Anterior cingulate cortex (tissue), 58 donors: ENCODE results near the gene OPN1SW.

Experiments
- DNase-seq, 58 donors: peaks; one replicate each; lab custom pipeline; 2025; lab: John Stamatoyannopoulos, UW

OPN1SW gene

DNA sequence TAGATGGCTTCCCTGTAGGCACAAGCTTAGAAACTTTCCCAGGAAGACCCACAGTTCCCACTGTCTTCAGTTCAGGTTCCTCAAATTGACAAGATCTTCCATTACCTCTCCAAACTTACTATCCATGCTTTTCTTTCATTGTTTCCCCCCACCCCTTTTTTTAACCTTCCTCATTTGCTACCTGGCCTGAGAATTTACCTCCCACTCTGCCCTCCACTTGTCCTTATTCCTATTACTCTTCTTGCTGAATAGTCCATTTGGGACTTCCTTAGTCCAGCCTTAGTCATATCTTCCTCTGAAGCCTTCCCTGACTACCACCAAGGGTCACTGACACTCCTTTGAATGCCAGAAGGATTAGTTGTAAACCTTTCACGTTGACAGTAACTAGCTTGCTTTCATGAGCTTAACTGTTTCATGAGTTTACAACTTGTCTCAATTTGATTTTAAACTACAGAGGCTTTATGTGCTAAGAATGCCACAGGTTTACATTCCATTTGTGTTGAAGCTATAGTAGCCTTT, 37.7 kb downstream of the OPN1SW start:
- no peak for DNase-seq

DNA sequence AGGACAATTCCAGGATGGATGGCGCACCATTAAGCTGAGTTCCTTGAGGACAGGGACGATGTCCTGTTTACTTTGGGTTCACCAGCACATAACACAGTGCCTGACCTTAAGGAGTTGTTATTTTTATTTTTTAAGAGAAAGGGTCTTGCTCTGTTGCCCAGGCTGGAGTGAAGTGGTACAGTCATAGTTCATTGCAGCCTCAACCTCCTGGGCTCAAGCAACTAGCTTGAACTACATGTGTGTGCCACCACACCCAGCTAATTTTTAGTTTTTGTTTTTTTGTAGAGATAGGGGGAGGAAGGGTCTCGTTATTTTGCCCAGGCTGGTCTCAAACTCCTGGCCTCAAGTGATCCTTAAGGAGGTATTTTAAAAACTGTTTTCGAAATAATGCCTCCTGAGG, 38.2 kb downstream of the OPN1SW start:
- no peak for DNase-seq

DNA sequence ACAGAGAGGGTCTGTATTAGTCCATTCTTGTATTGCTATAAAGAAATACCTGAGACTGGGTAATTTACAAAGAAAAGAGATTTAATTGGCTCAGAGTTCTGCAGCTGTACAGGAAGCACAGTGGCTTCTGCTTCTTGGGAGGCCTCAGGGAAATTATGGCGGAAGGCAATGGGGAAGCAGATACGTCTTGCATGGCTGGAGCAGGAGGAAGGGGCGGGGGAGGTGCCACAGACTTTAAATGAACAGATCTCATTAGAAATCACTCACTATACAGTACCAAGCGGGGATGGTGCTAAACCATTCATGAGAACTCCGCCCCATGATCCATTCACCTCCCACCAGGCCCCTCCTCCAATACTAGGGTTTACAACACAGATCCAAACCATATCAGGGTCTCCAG, 40.2 kb downstream of the OPN1SW start:
- no peak for DNase-seq

DNA sequence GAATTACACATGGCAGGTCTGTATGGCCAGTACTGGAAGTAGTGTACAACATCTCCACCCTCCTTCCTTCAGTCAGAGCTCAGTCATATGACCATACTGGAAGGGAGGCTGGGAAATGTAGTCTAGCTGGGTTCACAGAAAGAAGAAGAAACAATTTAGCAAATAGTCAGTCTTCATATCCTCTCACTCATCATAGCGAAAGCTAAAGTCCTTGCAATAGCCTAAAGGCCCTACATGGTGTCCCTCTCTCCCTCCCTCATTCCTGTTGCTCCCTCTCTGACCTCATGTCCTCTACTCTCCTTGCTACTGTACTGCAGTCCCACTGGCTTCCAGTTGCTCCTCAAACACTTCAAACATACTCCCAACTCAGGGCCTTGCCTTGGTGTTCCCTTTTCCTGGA, 40.7 kb downstream of the OPN1SW start:
- no peak for DNase-seq

DNA sequence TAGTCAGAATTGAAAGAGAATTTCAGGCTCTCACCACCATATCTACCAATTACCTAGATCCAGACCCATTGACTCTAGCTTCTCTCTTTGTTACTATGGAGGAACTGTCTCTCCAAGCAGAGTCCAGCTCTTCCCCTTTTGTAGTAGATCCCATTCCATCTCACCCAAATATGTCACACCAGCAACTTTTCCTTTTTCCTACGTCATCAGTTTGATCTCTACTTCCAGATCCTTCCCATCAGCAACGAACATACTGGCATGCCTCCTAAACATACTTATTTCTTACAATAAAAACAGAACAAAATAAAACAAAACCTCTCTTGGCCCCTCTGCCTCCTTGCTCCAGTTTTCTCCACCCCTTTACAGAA, 42.3 kb downstream of the OPN1SW start:
- DNase-seq: no peak

DNA sequence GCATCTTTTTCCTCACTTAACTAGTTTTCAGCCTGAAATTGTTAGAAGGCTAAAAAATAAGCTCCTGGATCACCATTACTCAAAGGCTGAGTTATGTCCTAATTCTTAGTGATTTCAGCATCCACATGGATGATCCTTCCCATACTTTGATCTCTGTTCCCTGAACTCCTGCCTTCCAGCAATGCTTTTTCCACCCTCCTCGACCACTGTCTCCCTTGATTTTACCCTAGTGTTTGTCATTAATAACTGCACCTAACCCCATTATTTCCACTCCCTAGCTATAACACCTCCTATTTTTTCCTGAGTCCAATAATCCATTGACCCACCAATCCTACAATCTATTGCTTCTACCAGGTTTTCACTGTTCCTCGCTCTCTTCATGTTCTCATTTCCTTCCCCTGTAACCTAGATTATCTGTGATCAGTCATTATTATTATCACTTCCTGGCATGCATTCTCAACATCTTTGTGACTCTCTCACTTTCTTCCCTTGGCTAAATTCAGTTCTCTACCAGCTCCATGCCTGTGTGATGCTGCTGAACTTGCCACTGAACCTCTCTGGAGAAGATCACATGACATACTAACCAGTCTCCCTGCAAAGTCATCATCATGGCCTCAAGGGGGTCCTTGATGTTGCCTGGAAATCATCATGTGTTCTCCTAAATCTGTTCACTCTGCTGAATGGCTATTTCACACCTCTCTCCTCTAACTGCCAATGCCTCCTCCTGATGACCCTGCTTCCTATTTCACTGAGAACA, 42.9 kb downstream of the OPN1SW start:
- no peak for DNase-seq

DNA sequence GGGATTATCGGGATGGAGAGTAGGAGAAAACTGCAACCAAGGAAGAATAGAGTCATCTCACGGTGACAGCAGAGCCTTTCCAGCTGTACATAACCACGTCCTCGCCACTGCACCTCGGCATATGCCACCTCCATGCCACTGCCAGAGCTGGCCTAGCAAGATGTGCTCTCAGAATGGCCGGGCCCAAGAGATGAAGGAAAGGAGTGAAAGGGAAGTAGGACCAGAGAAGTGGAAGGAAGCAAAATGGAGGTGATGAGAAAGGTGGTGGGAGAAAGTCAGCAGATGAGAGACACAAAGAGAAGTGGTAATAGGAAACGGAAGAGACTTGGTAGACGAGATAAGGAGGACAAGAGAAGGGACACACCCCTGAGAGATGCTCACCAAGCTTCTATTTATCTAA, 44.4 kb downstream of the OPN1SW start:
- no peak for DNase-seq

DNA sequence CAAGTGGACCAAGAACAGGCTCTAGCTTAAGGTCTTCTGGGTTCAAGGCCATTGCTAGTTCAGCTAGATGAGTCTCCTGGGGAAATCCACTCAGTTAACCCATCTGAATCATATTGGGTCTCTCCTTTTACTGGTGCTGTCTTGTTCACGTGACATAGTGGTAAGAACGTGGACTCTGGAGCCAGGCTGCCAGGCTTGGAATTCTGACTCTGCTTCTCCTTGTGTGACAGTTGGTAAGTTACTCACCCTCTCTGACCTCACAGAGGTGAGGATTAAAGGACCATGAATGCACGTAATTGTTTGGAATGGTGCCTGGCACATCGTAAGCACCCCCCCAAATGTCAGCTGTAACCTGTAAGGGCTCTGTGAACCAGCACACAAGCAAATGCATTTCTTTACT, 46.1 kb downstream of the OPN1SW start:
- DNase-seq: no peak

DNA sequence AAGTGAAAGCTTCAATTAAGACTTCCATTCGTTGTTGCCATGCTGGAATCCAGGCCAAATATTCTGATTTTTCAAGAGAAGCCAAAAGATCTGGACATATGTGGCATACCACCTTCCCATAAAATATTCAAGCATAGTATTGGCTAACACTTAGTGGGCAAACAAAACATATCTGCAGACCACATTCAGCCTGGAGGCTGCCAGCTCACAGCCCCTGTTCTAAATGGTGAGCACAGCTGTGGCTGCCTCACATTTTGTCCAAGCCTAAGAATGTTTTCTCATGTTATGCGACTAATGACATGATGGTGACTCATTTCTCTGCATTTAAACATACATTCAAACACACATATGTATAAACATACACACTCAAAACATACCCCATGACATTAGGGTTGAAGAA, 47.0 kb downstream of the OPN1SW start:
- no peak for DNase-seq

DNA sequence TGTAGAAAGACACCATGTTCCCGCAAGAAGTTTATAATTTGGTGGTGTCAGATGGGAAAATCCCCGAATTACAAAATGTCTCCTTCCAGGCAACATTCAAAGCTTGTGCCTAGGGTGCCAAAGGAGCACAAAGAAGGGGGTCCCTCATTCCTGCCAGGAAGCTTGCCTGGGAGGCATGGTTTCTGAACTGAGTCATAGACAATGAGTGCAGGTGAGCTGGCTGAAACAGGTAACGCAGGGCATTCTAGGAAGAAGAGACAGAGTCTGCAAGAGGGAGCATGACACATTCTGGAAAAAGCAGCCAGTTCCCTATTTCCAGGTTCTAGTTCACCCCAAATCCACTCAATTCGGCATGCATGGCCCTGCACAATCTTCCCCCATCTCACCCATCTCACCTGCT, 48.4 kb downstream of the OPN1SW start:
- DNase-seq: no peak

DNA sequence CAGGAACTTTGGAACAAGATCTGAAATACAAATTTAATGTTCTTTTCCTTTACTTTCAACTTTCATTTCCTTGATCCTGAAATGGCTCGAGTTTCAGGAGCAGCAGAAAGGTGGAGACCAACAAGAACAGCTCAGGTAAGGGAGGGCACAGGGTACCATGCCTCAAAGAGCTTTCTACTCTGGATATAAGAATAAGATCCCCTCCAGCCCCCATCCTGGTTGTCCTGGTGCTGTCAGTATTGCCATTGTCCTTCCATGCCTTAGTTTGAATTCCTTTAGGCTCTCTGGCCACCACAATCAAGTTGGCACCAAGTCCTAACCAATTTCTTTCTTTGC, 48.9 kb downstream of the OPN1SW start:
- no peak for DNase-seq

DNA sequence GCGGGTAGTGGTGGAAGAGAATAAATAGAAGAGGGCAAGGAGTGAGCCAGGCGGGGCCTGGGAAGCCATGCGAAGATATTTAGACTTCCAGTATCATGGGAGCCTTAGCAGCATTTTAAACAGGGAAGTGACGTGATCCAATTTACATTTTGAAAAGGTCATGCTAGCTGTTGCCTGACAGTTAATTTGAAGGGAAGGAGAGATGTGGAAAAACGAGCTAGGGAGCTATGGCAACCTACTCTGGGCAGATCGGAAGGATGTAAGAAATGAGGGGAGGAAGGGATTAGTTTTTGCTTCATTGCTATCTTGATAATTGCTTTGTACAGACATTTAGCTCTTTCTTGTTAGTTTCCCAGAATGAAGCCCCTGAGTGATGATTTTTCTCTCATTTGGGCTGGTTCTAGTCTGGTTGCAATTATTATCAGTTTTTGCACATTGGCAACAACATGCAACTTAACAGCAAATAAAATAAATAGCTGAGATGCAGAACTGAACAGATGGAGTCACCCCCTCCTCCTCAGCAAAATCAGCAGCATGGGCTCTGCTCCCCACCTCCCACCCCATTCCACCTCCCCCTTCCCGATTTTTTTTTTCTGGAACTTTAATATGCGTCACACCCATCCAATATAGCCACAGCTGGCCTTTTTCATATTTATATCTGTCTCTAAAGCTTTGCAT, 49.4 kb downstream of the OPN1SW start:
- DNase-seq: peak in 4 of 58 donors; percentile 6 to 58 (median 12)

DNA sequence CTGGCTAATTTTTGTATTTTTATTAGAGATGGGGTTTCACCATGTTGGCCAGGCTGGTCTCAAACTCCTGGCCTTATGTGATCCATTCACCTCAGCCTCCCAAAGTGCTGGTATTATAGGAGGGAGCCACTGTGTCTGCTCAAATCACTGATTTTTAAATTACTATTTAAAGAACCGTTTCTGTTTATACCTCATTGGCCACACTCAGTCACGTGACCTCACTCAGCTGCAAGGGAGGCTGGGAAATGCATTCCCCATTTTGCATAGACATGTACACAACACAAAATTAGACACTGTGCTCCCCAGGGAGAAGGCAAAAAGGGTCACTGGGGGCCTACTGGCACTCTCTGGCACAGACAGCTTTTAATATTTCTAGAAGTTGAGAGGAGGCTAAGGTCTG, 50.1 kb downstream of the OPN1SW start:
- peak in 1 of 58 donors; percentile 54 for DNase-seq

DNA sequence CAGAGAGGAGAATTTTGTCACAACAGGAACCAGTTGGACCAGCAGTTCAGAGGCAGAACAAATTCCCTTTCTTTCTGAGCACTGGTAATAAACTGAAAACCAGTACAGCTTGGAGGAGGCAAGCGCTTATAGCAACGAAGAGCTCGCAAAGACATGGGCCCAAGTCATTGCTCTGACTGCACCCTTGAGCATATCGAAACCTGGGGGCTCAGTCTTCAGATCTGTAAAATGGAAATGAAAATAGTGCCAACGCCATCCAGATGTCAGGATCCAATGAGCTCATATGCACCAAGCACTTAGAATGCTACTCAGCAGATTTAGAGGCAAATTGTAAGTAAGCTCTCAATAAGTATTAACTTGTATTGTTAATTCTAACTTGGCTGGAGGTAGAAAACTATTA, 50.9 kb downstream of the OPN1SW start:
- no peak for DNase-seq
